VCaP (cell line): ENCODE measurements around the gene ZNF664.

Experiments
- H3K27ac ChIP-seq: fragments of 450-650 bp; 2 replicates; pipeline ENCODE4 v1.5.1; 2017
- CTCF ChIP-seq: fragments of 450-650 bp; conservative IDR thresholded peaks from 2 replicates; pipeline ENCODE4 v1.5.1; 2017; ENCODE audit warnings: mild to moderate bottlenecking, moderate library complexity

ZNF664 gene

GRCh38 chr12:123954647-123955350 lies 18.2 kb upstream of the ZNF664 start:
- no peak overlapping the region for H3K27ac ChIP-seq

GRCh38 chr12:123956249-123956648 lies 16.8 kb upstream of the ZNF664 start:
- no peak for TF ChIP-seq CTCF

More at GRCh38 chr12:123954647-123955350, 18.2 kb upstream of the ZNF664 start:
- no peak for TF ChIP-seq CTCF

GRCh38 chr12:123957196-123957595 lies 15.8 kb upstream of the ZNF664 start:
- H3K27ac ChIP-seq = no peak overlapping the region
- TF ChIP-seq CTCF = no peak

More at GRCh38 chr12:123956249-123956648, 16.8 kb upstream of the ZNF664 start:
- no peak overlapping the region for H3K27ac ChIP-seq

- no peak overlapping the region for H3K27ac ChIP-seq
- TF ChIP-seq CTCF = no peak
Observed at GRCh38 chr12:123958462-123958861, 14.6 kb upstream of the ZNF664 start.

- TF ChIP-seq CTCF = no peak
Observed at GRCh38 chr12:123958876-123959275, 14.1 kb upstream of the ZNF664 start.

GRCh38 chr12:123960029-123960735 lies 12.8 kb upstream of the ZNF664 start:
- peak overlapping the region; percentile 49; the same call in 1 of the 2 replicates for H3K27ac ChIP-seq
- TF ChIP-seq CTCF = no peak

More at GRCh38 chr12:123958876-123959275, 14.1 kb upstream of the ZNF664 start:
- H3K27ac ChIP-seq = no peak overlapping the region

GRCh38 chr12:123960856-123961255 lies 12.2 kb upstream of the ZNF664 start:
- no peak for TF ChIP-seq CTCF
- peak overlapping the region; percentile 49 for H3K27ac ChIP-seq
